Tibial artery (tissue), 4 donors: ENCODE measurements around the gene SART1.

ENCODE experiments used
- DNase-seq, 2 donors: peaks; one replicate each; pipeline ENCODE4 v3.0.0-alpha.2; 2019
- H3K27ac ChIP-seq, 2 donors: fragments of 200-600 bp; sonication (generic) in 1 of 2; 1 replicate in 1 of 2; 2 replicates in 1 of 2; pipeline ENCODE4 v1.5.1; 2018 to 2019; ENCODE audit warnings: mild to moderate bottlenecking in 1 of 2
- H3K27me3 ChIP-seq, 2 donors: fragments of 200-600 bp; sonication (generic) in 1 of 2; one replicate each; pipeline versions ENCODE4 v1.5.1 to v1.6.0; 2016 to 2019
- H3K36me3 ChIP-seq, 3 donors: fragments of 200-600 bp; sonication (generic) in 2 of 3; one replicate each; pipeline ENCODE4 v1.5.1; 2016 to 2019; ENCODE audit warnings: mild to moderate bottlenecking in 2 of 3
- H3K4me1 ChIP-seq, 4 donors: fragments of 200-600 bp; sonication (generic) in 2 of 4; 1 replicate in 3 of 4; 2 replicates in 1 of 4; pipeline ENCODE4 v1.5.1; 2016 to 2019
- H3K4me3 ChIP-seq, 2 donors: fragments of 200-600 bp; sonication (generic) in 1 of 2; 1 replicate in 1 of 2; 2 replicates in 1 of 2; pipeline ENCODE4 v1.5.1; 2018 to 2019; ENCODE audit warnings: mild to moderate bottlenecking in 2 of 2
- H3K9me3 ChIP-seq, 3 donors: fragments of 200-600 bp; sonication (generic) in 1 of 3; one replicate each; pipeline ENCODE4 v1.5.1; 2016 to 2019
- intact Hi-C: fragments of 100-400 bp; cut with DNase I; formaldehyde crosslinking; loops from one replicate; pipeline ENCODE4 v1.15.0; 2023; ENCODE audit warnings: low total_unique reads
- TF ChIP-seq, protein P1 (sequence below), 2 experiments: fragments of 200-600 bp in 1 of 2; fragments of 450-650 bp in 1 of 2; IDR thresholded peaks; one replicate each; pipeline ENCODE4 v1.5.1; 2017 to 2019; ENCODE audit warnings: antibody characterized with exemption in 2 of 2, mild to moderate bottlenecking in 1 of 2, moderate library complexity in 1 of 2

The SART1 gene

DNA sequence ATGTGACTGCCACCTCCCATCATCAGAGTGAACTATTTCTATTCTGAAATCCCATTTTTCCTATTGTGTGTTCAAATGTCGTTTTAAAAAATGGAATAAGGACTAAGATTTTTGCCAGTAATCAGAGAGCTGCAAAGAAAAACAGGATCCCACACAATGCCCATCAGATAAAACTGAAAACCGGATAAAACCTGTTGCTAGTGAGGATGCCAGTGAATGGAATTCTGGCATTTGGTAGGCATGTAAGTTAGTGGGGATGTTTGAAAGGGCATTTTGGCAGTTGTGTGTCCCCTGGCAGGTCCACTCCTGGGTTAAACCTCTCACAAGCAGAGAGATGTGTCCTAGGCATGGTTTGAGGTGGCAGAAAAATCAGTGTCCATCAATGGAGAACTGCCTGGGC is 36.1 kb upstream of the SART1 start:
- TF ChIP-seq, protein P1, sequence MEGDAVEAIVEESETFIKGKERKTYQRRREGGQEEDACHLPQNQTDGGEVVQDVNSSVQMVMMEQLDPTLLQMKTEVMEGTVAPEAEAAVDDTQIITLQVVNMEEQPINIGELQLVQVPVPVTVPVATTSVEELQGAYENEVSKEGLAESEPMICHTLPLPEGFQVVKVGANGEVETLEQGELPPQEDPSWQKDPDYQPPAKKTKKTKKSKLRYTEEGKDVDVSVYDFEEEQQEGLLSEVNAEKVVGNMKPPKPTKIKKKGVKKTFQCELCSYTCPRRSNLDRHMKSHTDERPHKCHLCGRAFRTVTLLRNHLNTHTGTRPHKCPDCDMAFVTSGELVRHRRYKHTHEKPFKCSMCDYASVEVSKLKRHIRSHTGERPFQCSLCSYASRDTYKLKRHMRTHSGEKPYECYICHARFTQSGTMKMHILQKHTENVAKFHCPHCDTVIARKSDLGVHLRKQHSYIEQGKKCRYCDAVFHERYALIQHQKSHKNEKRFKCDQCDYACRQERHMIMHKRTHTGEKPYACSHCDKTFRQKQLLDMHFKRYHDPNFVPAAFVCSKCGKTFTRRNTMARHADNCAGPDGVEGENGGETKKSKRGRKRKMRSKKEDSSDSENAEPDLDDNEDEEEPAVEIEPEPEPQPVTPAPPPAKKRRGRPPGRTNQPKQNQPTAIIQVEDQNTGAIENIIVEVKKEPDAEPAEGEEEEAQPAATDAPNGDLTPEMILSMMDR (IDR thresholded peaks at IDR 0.05): no peak
- no peak for DNase-seq
- peaks cover 0 to 11% (median 9%) of the 10 kb centered on the region in 4 donors for H3K4me1 ChIP-seq

DNA sequence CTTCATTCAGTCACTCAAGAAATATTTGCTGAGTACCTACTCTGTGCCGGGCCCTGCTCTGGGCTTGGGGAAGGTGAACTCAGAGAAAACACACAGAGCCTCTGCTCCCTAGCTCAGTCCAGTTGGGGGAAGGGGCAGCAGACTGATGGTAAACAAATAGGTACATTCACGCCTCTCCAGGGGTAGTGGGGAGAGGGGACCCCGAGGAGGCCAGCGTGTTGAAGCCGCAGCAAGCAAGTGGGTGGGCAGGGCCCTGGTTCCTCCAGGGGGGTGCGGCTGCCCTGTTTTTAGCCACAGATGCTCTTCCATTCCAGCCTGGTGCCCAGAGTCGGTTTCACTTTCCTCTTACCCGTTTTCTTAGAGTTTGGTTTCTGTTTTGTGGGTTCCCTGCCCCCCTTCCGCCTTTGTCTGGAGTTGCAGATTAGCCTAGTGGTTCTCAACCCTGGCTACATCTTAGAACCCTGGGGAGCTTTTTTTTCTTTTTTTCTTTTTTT is 33.6 kb upstream of the SART1 start:
- Histone ChIP-seq H3K4me1 (no peaks in the 10 kb centered on the region), H3K4me3 (no peak overlapping the region), H3K27me3 (peaks cover 0 to 2% of the 10 kb centered on the region in 2 donors), H3K9me3 (no peaks in the 10 kb centered on the region), H3K36me3 (peaks cover under 1 to 12% (median 5%) of the 10 kb centered on the region in 3 donors), H3K27ac (no peak overlapping the region)
- intact Hi-C loops: no loop called here
- no peak for DNase-seq
- TF ChIP-seq, protein P1 (IDR thresholded peaks at IDR 0.05): no peak

More for the DNA sequence above, 36.1 kb upstream of the SART1 start:
- no peak overlapping the region for H3K4me3 ChIP-seq
- no peaks in the 10 kb centered on the region for H3K9me3 ChIP-seq
- H3K27ac ChIP-seq: no peak overlapping the region
- intact Hi-C loops: no loop called here
- H3K27me3 ChIP-seq: no peaks in the 10 kb centered on the region
- H3K36me3 ChIP-seq: peaks cover 13 to 32% (median 20%) of the 10 kb centered on the region in 3 donors

DNA sequence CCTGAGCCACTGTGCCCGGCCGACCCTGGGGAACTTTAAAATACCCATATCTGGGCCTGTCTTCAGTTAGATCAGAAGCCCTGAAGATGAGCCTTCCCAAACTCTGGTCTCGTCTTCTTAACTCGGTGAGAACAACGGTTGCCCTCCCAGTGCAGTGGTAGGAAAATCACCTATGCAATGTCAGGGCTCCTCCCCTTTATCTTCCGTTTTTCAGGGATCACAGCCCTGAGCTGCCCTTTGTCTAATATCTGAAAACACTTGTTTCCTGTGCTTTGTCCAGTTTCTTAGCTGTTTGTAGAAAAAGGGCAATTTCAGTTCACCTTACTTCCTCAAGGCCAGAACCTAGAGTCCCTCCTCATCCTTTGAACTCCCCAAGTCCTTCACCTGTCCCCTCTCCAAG is 32.9 kb upstream of the SART1 start:
- Histone ChIP-seq H3K4me3 (no peak overlapping the region), H3K9me3 (no peaks in the 10 kb centered on the region), H3K27ac (no peak overlapping the region), H3K27me3 (peaks cover 0 to 9% of the 10 kb centered on the region in 2 donors), H3K36me3 (peaks cover 0 to 6% (median 0%) of the 10 kb centered on the region in 3 donors), H3K4me1 (no peaks in the 10 kb centered on the region)
- intact Hi-C loops: no loop called here
- TF ChIP-seq, protein P1 (IDR thresholded peaks at IDR 0.05): no peak
- DNase-seq: no peak

DNA sequence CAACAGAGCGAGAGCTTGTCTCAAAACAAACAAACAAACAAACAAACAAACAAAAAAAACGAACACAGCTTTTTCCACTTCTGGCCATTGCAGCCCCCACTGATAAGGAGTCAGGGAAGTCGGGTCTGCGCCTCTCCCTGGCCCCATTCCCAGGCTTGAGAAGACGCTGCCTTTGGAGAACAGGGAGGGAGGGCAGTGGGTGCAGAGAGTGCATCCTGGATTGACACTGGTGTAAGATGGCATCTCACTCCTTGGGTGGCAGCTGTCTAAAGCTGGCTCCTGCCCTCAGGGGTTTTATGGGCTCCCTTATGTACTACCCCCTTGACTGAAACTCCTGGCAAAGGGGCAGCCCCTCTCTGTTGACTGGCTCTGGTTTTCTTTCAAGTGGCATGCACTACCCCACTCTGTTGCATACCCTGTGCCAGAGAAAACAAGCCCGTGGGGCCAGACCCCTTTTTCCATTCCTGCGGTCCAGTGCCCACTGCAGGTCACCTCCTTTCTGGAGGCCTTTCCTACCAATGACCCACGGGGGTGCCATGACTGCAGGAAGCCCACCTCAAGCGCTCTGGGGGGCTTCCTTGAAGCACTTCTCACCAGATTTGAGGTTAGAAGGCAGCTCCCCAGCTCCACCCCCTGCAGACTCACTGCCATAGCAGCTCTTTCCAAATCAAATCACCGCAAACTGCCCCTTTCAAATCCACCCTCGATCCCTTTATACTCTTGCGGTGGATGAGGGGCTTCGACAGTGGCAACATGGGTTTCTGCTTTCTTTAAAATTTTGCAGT is 29.6 kb upstream of the SART1 start:
- no peaks in the 10 kb centered on the region for H3K9me3 ChIP-seq
- no peak for DNase-seq
- intact Hi-C loops: no loop called here
- no peak overlapping the region for H3K4me3 ChIP-seq
- no peaks in the 10 kb centered on the region for H3K36me3 ChIP-seq
- peaks cover 0 to 11% of the 10 kb centered on the region in 2 donors for H3K27me3 ChIP-seq
- H3K27ac ChIP-seq: no peak overlapping the region
- TF ChIP-seq, protein P1 (IDR thresholded peaks at IDR 0.05): no peak
- no peaks in the 10 kb centered on the region for H3K4me1 ChIP-seq

DNA sequence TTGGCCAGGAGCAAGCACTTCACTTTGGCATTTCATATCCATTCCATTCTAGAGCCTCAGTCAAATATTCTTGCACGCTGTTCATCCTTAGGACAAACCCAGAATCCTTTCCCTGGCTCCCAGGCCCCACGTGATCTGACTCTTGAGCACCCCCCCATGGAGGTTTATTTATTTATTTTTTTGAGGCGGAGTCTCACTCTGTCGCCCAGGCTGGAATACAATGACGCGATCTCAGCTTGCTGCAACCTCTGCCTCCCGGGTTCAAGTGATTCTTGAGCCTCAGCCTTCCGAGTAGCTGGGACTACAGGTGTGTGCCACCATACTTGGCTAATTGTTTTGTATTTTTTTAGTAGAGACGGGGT is 29.0 kb upstream of the SART1 start:
- Histone ChIP-seq H3K4me1 (no peaks in the 10 kb centered on the region), H3K36me3 (no peaks in the 10 kb centered on the region), H3K9me3 (no peaks in the 10 kb centered on the region)

More for the DNA sequence above, 29.0 kb upstream of the SART1 start:
- TF ChIP-seq, protein P1 (IDR thresholded peaks at IDR 0.05): no peak
- H3K27ac ChIP-seq: no peak overlapping the region
- intact Hi-C loops: no loop called here
- peaks cover 0 to 16% of the 10 kb centered on the region in 2 donors for H3K27me3 ChIP-seq
- H3K4me3 ChIP-seq: no peak overlapping the region
- DNase-seq: no peak
